ENCODE results near the gene TLE3.
"Not testable (repeated sequence)": the region's sequence is repeated elsewhere in the genome, so short reads cannot be mapped to it uniquely, and the experiment has no call there.

Gene TLE3

GRCh38 chr15:70114221-70114620 lies 16.5 kb upstream of the TLE3 start:
- Histone ChIP-seq H3K36me3 (ENCODE audit: control insufficient read depth, insufficient read depth, low read length) (no peaks in the 10 kb centered on the region), H3K27me3 (replicated peaks; ENCODE audit: control insufficient read depth, insufficient read depth, low read length) (no peaks in the 10 kb centered on the region; the same call in none of the 2 replicates), H3K4me3 (replicated peaks; ENCODE audit: low read depth, low read length) (no peak overlapping the region)
- no peak for DNase-seq (ENCODE audit: extremely low read depth, insufficient read length)
- TF ChIP-seq CTCF (IDR thresholded peaks at IDR 0.05; ENCODE audit: insufficient read depth, low read length, poor library complexity, severe bottlenecking) = no peak

DNA sequence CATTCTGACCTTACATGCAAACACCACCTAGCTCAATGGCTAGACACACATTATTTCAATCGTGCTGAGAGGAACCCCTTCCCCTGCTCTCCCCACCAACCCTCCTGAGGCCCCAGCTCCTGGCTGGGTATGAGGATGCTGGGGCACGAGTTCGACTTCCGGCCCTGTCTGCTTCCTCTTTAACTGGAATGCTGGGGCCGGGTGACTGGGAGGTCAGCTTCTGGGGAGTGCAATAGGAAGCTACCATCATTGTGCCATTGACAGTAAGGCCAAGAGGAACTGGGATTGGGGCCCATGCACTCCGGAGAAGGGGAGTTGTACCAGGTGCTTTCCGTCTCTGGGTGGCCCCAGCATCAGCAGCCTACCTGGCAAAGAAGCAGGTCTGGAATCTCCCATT lies 15.6 kb upstream of the TLE3 start:
- Histone ChIP-seq H3K27me3 (replicated peaks; ENCODE audit: control insufficient read depth, insufficient read depth, low read length) (no peaks in the 10 kb centered on the region; the same call in none of the 2 replicates), H3K4me3 (replicated peaks; ENCODE audit: low read depth, low read length) (no peak overlapping the region), H3K36me3 (ENCODE audit: control insufficient read depth, insufficient read depth, low read length) (no peaks in the 10 kb centered on the region)
- TF ChIP-seq CTCF (IDR thresholded peaks at IDR 0.05; ENCODE audit: insufficient read depth, low read length, poor library complexity, severe bottlenecking) = no peak
- DNase-seq (ENCODE audit: extremely low read depth, insufficient read length) = no peak

GRCh38 chr15:70112572-70113303 lies 15.0 kb upstream of the TLE3 start:
- DNase-seq (ENCODE audit: extremely low read depth, insufficient read length); H3K4me3 ChIP-seq (replicated peaks; ENCODE audit: low read depth, low read length): not testable (repeated sequence)

GRCh38 chr15:70112074-70112395 lies 14.3 kb upstream of the TLE3 start:
- Histone ChIP-seq H3K27me3 (replicated peaks; ENCODE audit: control insufficient read depth, insufficient read depth, low read length) (no peaks in the 10 kb centered on the region; the same call in none of the 2 replicates), H3K4me3 (replicated peaks; ENCODE audit: low read depth, low read length) (no peak overlapping the region), H3K36me3 (ENCODE audit: control insufficient read depth, insufficient read depth, low read length) (no peaks in the 10 kb centered on the region)
- no peak for DNase-seq (ENCODE audit: extremely low read depth, insufficient read length)
- TF ChIP-seq CTCF (IDR thresholded peaks at IDR 0.05; ENCODE audit: insufficient read depth, low read length, poor library complexity, severe bottlenecking) = no peak

More at GRCh38 chr15:70112572-70113303, 15.0 kb upstream of the TLE3 start:
- H3K36me3 ChIP-seq (ENCODE audit: control insufficient read depth, insufficient read depth, low read length); H3K27me3 ChIP-seq (replicated peaks; ENCODE audit: control insufficient read depth, insufficient read depth, low read length): not testable (repeated sequence)

DNA sequence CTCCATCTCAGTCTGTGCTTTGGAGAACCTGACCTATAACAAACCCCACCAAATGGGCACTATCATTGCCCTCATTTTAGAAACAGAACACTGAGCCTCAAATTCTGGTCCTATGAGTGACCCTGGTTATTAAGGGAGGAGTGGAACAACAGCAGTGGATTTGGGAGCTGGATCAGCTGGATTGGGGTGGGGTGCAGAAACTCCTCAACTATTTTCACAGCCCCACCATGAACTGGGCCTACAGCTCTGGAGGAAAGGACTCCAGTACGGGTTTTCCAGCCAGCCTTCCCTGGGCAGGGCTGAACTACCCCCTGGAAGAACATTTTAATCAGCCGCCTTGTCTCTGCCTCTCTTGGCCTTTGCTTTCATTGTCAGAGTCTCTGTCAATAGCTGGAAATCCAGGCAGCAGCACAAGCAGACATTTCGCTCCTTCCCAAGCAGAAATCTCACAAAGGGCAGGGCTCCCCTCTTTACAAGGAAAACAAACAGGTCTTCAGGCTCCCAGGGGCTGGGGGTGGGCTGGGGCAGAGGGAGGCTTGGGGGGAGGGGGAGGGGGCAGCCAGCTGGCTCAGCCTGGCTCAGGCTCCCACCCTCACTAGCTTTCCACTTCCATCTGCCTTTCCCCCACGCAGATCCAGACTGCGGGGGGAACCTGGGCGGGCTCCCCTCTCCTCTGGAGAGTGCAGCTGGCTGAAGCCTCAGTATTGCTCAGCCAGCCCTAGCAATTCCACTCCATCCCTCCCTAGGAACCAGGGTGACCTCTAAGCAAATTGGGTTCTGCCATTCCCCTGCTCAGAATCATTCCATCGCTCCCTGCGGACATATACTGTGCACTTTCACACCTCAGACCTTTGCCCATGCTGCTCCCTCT lies 13.7 kb upstream of the TLE3 start:
- Histone ChIP-seq H3K36me3 (ENCODE audit: control insufficient read depth, insufficient read depth, low read length) (no peaks in the 10 kb centered on the region), H3K4me3 (replicated peaks; ENCODE audit: low read depth, low read length) (no peak overlapping the region), H3K27me3 (replicated peaks; ENCODE audit: control insufficient read depth, insufficient read depth, low read length) (no peaks in the 10 kb centered on the region)
- DNase-seq (ENCODE audit: extremely low read depth, insufficient read length) = no peak
- TF ChIP-seq CTCF (IDR thresholded peaks at IDR 0.05; ENCODE audit: insufficient read depth, low read length, poor library complexity, severe bottlenecking) = no peak

- Histone ChIP-seq H3K36me3 (ENCODE audit: control insufficient read depth, insufficient read depth, low read length) (no peaks in the 10 kb centered on the region), H3K4me3 (replicated peaks; ENCODE audit: low read depth, low read length) (no peak overlapping the region), H3K27me3 (replicated peaks; ENCODE audit: control insufficient read depth, insufficient read depth, low read length) (no peaks in the 10 kb centered on the region)
- no peak for TF ChIP-seq CTCF (IDR thresholded peaks at IDR 0.05; ENCODE audit: insufficient read depth, low read length, poor library complexity, severe bottlenecking)
- DNase-seq (ENCODE audit: extremely low read depth, insufficient read length) = no peak
Measured at GRCh38 chr15:70109978-70110377, 12.3 kb upstream of the TLE3 start.
